Muscle of leg (tissue), 11 donors: ENCODE results near the gene RHBDD1. TPM values are rescaled to one million over a fixed set of nuclear protein-coding genes. Genes with fewer than 3 reads are reported as not detected.

Experiments used
- DNase-seq: peaks from one replicate; pipeline ENCODE4 v3.0.0; 2013
- H3K27ac ChIP-seq: one replicate; pipeline ENCODE4 v1.5.1; 2013; ENCODE audit warnings: mild to moderate bottlenecking, low read length, control low read depth
- H3K27me3 ChIP-seq: one replicate; pipeline ENCODE4 v1.6.1; 2013; ENCODE audit warnings: low read length; ENCODE audit not compliant: control insufficient read depth, insufficient read depth
- H3K36me3 ChIP-seq: one replicate; pipeline ENCODE4 v1.6.1; 2013; ENCODE audit warnings: low read length; ENCODE audit not compliant: control insufficient read depth, insufficient read depth
- H3K4me1 ChIP-seq: one replicate; pipeline ENCODE4 v1.6.1; 2013; ENCODE audit warnings: low read length; ENCODE audit not compliant: control insufficient read depth, insufficient read depth
- H3K4me3 ChIP-seq: one replicate; pipeline ENCODE4 v1.5.1; 2013; ENCODE audit warnings: low read length, control low read depth
- H3K9me3 ChIP-seq: replicated peaks from 2 replicates; pipeline ENCODE4 v1.6.1; 2013; ENCODE audit warnings: low read depth, low read length; ENCODE audit not compliant: control insufficient read depth
- WGBS: methylation state at CpG from one replicate; pipeline ENCODE4 v1.1.5; 2013; ENCODE audit warnings: missing lambda C conversion rate; ENCODE audit not compliant: insufficient coverage; 5-methylcytosine and 5-hydroxymethylcytosine counted together
- polyA plus RNA-seq, 8 donors: library from polyadenylated mRNA; unstranded; fragments of 120-200 nt; gene quantifications; one replicate each; pipeline versions ENCODE4 v1.2.1 to v1.2.3, GENCODE V29; 2013; ENCODE audit warnings: inconsistent platforms in 1 of 8, low replicate concordance in 1 of 8; ENCODE audit not compliant: insufficient read length in 8 of 8, insufficient read depth in 1 of 8
- total RNA-seq: library from RNA; stranded (reverse); fragments of 120-200 nt; gene quantifications from one replicate; pipeline ENCODE4 v1.2.4, GENCODE V29; 2013

RHBDD1 gene
- total and polyA plus RNA-seq, 9 donors = 9.3 to 27.6 (median 15.2) TPM

DNA sequence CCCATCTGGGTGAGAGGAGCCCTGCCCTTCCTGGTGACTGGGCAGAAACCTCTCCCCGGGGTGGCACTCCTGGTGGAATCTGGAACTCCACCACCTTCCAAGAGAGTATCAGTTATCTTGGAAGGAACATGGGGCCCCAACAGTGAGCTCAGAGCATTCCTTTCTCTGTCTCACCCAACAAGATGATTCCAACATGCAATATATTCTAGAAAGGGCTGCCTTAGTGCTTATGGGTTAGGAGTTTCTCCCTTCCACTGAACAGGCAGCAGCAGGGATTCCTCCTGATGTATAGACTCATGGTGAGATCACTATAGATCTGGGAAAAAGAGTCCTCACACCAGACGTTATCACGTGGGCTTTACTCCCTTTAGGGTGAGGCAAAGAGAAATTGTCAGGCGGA is 181.0 kb downstream of the RHBDD1 start:
- WGBS = no CpG with 5 or more reads among the region's 4 CpGs
- Histone ChIP-seq H3K4me3 (no peak overlapping the region), H3K27me3 (no peaks in the 10 kb centered on the region), H3K4me1 (no peaks in the 10 kb centered on the region), H3K36me3 (no peaks in the 10 kb centered on the region), H3K27ac (no peak overlapping the region), H3K9me3 (no peaks in the 10 kb centered on the region)
- no peak for DNase-seq

DNA sequence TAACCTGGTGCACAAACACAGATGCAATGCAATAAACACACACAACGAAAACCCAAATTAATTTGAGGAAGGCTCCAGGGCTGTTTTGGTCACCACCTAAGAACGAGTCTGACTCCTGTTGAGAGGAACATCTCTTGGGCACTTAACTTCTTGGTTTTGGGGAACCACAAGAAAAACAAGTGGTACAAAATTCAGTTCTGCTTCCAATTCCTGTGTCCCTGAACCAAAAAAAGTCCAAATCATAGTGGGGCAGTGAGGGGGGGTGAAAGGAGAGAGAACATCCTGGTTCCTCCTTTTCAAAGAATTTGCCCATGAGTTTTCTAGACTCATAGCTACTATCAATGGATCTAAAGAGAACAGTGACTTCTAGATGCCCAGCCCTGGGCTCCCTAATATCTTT is 184.6 kb downstream of the RHBDD1 start:
- no peaks in the 10 kb centered on the region for H3K4me1 ChIP-seq
- 69% methylated on average over 2 of the region's 2 CpGs for WGBS
- H3K4me3 ChIP-seq = no peak overlapping the region
- H3K36me3 ChIP-seq = no peaks in the 10 kb centered on the region
- DNase-seq = peak; percentile 18
- H3K9me3 ChIP-seq = no peaks in the 10 kb centered on the region
- no peaks in the 10 kb centered on the region for H3K27me3 ChIP-seq
- no peak overlapping the region for H3K27ac ChIP-seq

DNA sequence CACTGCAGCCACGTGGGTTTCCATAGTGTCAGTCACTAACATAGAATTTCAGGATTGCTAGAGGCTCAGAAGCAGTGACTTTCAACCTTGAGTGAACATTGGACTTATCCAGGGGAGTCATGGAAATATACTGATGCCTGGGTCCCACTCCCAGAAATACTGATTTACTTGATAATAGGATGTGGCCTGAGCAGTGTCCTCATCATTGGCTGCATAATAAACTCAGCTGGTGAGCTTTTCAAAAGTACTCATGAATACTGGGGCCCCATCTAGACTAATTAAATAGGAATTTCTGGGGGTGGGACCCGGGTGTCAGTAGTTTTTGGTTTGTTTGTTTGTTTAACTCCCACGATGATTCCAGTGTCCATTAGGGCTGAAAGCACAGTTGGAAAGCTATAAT is 186.8 kb downstream of the RHBDD1 start:
- Histone ChIP-seq H3K36me3 (no peaks in the 10 kb centered on the region), H3K4me1 (no peaks in the 10 kb centered on the region)
- 91% methylated on average over 2 of the region's 3 CpGs for WGBS

GRCh38 chr2:227025510-227025909 is 189.7 kb downstream of the RHBDD1 start:
- Histone ChIP-seq H3K4me3 (no peak overlapping the region), H3K4me1 (no peaks in the 10 kb centered on the region), H3K36me3 (no peaks in the 10 kb centered on the region), H3K27ac (no peak overlapping the region), H3K27me3 (no peaks in the 10 kb centered on the region), H3K9me3 (no peaks in the 10 kb centered on the region)
- no CpG with 5 or more reads among the region's 2 CpGs for WGBS
- DNase-seq = no peak

More for the DNA sequence above, 186.8 kb downstream of the RHBDD1 start:
- Histone ChIP-seq H3K27me3 (no peaks in the 10 kb centered on the region), H3K27ac (no peak overlapping the region), H3K9me3 (no peaks in the 10 kb centered on the region), H3K4me3 (no peak overlapping the region)
- no peak for DNase-seq

- no peaks in the 10 kb centered on the region for H3K4me1 ChIP-seq
- no peak for DNase-seq
- H3K9me3 ChIP-seq = no peaks in the 10 kb centered on the region
- 83% methylated on average over 1 of the region's 3 CpGs for WGBS
- H3K27ac ChIP-seq = no peak overlapping the region
- H3K36me3 ChIP-seq = no peaks in the 10 kb centered on the region
- H3K27me3 ChIP-seq = no peaks in the 10 kb centered on the region
- H3K4me3 ChIP-seq = no peak overlapping the region
These were observed 193.7 kb downstream of the RHBDD1 start for GRCh38 chr2:227029426-227030105.

- WGBS = 91% methylated on average over 1 of the region's 2 CpGs
- H3K27ac ChIP-seq = no peak overlapping the region
These were observed 194.9 kb downstream of the RHBDD1 start for GRCh38 chr2:227030789-227031188.

DNA sequence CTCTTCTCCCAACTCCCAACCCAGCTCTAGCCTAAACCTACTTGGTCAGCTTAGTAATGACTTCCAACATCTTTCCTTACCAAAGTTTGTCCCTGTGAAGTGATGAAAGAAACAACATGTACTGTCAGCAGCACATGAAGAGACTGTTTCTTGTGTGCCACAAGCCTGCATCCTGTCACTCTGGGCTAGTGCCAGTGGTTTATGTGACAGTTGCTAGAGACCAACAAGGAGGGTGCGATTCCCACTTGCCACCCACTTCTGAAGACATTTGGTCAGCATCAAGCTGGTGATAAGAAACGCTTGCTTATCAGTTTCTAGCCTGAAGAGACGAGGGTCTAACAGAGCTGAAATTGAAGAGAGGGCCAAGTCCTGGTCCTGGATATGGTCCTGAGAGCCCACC is 195.5 kb downstream of the RHBDD1 start:
- no peak for DNase-seq
- no peaks in the 10 kb centered on the region for H3K4me1 ChIP-seq
- no peak overlapping the region for H3K27ac ChIP-seq
- 85% methylated on average over 3 of the region's 3 CpGs for WGBS
- H3K36me3 ChIP-seq = no peaks in the 10 kb centered on the region
- no peaks in the 10 kb centered on the region for H3K9me3 ChIP-seq
- no peak overlapping the region for H3K4me3 ChIP-seq
- no peaks in the 10 kb centered on the region for H3K27me3 ChIP-seq

More at GRCh38 chr2:227030789-227031188, 194.9 kb downstream of the RHBDD1 start:
- DNase-seq = no peak
- no peaks in the 10 kb centered on the region for H3K27me3 ChIP-seq
- no peak overlapping the region for H3K4me3 ChIP-seq
- H3K36me3 ChIP-seq = no peaks in the 10 kb centered on the region
- no peaks in the 10 kb centered on the region for H3K9me3 ChIP-seq
- H3K4me1 ChIP-seq = no peaks in the 10 kb centered on the region

- Histone ChIP-seq H3K4me1 (no peaks in the 10 kb centered on the region), H3K36me3 (no peaks in the 10 kb centered on the region), H3K4me3 (no peak overlapping the region), H3K9me3 (no peaks in the 10 kb centered on the region), H3K27me3 (no peaks in the 10 kb centered on the region), H3K27ac (no peak overlapping the region)
- peak; percentile 18 for DNase-seq
- WGBS = 53% methylated on average over 11 of the region's 16 CpGs
These were observed 197.8 kb downstream of the RHBDD1 start for GRCh38 chr2:227033471-227034148.

- H3K27me3 ChIP-seq = no peaks in the 10 kb centered on the region
- 67% methylated on average over 2 of the region's 7 CpGs for WGBS
- H3K9me3 ChIP-seq = no peaks in the 10 kb centered on the region
- peak; percentile 13 for DNase-seq
- H3K4me3 ChIP-seq = no peak overlapping the region
- H3K4me1 ChIP-seq = no peaks in the 10 kb centered on the region
- no peaks in the 10 kb centered on the region for H3K36me3 ChIP-seq
- no peak overlapping the region for H3K27ac ChIP-seq
These were observed 200.0 kb downstream of the RHBDD1 start for GRCh38 chr2:227035711-227036367.

- H3K27me3 ChIP-seq = no peaks in the 10 kb centered on the region
- no peak overlapping the region for H3K27ac ChIP-seq
- no peak for DNase-seq
- no peaks in the 10 kb centered on the region for H3K9me3 ChIP-seq
- H3K36me3 ChIP-seq = no peaks in the 10 kb centered on the region
- H3K4me3 ChIP-seq = no peak overlapping the region
- WGBS = 66% methylated on average over 2 of the region's 3 CpGs
- no peaks in the 10 kb centered on the region for H3K4me1 ChIP-seq
These were observed 200.7 kb downstream of the RHBDD1 start for GRCh38 chr2:227036527-227036926.
